ENCODE results near the gene EEF1AKMT1.

The EEF1AKMT1 gene

GRCh38 chr13:20718958-20719566, 54.7 kb downstream of the EEF1AKMT1 start:
- no peak for DNase-seq (ENCODE audit: low read depth in 2 of 2)

- DNase-seq (ENCODE audit: low read depth in 2 of 2) = no peak
Observed at GRCh38 chr13:20717581-20718542, 55.9 kb downstream of the EEF1AKMT1 start.

GRCh38 chr13:20716951-20717350, 56.8 kb downstream of the EEF1AKMT1 start:
- no peak for DNase-seq (ENCODE audit: low read depth in 2 of 2)

- DNase-seq (ENCODE audit: low read depth in 2 of 2) = no peak
Observed at GRCh38 chr13:20715330-20715712, 58.4 kb downstream of the EEF1AKMT1 start.

DNA sequence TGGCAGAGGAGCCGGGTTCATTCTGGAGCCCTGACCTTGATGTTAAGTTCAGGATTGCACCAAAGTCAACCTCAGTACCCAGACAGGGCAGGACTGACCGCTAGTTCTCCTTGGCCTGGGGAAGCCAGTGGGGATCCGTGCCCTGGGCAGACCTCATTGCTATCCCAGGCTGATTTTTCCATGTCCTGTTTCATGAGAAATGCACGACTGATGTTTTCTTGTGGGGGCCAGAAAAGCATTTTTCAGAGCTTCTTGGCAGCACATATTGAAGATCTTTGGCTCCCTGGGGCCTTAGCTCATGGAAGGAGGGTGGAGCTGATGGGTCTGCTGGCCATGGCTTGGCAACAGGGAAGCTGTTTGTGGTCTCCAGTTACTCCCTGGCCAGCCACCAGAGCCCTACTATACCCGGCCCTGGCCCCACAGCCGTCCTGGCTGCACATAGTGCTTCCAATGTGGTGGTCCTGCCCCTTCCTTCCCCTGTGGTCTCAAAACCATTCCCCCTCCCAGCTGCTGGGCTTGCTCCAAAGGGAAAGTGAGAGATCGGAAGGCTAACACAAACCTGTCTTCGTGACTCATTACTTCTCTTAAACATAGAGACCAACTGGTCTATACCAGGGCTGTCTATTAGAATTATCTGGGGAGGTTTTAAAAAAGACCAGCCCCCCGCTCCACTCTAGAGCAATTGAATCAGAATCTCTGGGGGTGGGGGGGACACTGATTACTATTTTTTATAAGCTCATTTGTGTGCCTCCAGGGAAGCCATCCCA, 59.0 kb downstream of the EEF1AKMT1 start:
- DNase-seq (ENCODE audit: low read depth in 2 of 2) = peak; percentile 68 to 72

- DNase-seq (ENCODE audit: low read depth in 2 of 2) = no peak
Observed at GRCh38 chr13:20714161-20714560, 59.6 kb downstream of the EEF1AKMT1 start.

GRCh38 chr13:20713751-20714150, 60.0 kb downstream of the EEF1AKMT1 start:
- DNase-seq (ENCODE audit: low read depth in 2 of 2) = no peak

GRCh38 chr13:20713014-20713376, 60.8 kb downstream of the EEF1AKMT1 start:
- DNase-seq (ENCODE audit: low read depth in 2 of 2) = no peak

DNA sequence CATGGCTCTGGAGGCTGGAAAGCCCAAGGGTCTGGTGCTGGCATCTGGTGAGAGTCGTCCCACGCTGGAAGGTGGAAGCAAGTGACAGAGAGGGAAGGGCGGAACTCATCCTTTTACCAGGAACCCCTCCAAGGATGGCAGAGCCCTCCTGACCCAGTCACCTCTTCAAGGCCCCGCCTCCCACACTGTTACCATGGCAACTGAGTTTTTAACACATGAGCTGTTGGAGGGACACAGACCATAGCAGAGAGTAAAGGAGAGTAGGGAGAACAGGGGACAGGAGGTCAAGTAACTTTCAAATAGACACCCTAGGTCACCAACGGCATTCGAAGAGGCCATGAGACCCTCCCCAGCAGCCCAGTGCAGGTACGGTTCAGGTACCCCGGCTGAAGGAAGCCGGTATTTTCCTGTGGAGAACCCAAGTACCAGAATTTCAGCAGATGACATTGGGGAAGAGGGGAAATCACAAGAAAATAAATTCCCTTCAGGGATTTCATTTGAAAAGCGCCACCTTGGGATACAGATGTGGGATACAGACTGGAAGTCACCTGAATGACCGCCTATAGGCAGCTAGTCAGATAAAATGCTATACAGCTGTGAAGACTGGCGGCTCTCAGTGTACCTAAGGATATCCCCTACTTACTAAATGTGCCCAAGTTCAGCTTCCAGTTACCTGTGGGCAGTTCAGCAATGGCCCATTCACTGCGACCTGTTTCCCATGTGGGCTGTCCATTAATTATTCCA, 62.3 kb downstream of the EEF1AKMT1 start:
- DNase-seq (ENCODE audit: low read depth in 2 of 2) = no peak

DNA sequence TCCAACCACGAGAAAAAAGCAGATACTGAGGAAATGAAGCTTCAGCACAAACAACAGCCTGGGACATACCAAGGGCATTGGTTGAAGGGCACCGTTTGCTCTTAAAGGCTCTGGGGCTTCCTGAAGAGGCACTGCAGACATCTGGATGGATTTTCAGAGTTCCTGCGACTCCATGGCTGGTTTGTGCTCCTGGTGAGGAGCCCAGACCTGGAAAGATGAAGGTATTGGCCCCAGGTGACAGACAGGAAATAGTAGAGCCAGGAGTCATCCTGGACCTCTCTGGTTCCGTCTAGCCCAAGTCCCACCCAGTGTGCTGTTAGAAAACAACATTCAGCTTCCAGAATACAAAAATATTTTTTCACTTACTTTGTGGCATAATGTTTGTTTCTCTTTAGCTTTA, 64.0 kb downstream of the EEF1AKMT1 start:
- no peak for DNase-seq (ENCODE audit: low read depth in 2 of 2)

- DNase-seq (ENCODE audit: low read depth in 2 of 2) = no peak
Observed at GRCh38 chr13:20709369-20709768, 64.4 kb downstream of the EEF1AKMT1 start.

DNA sequence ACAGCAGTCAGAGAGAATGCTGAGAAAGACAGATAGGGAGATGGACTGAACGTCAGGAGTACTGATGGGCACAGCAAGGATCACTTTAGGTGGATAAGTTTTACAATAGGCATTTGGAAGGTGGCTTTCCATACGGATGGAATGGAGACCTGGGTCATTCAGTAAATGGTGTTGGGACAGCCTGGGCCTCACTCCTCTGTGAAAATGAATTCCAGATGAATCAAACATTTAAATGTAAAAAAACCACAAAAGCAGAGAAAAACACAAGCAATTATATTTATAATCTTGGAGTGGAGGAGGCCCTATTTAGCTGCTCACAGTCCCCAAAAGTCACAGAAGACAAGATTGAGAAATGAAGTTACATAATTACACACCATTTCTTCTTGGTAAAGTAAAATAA, 65.5 kb downstream of the EEF1AKMT1 start:
- DNase-seq (ENCODE audit: low read depth in 2 of 2) = no peak

- no peak for DNase-seq (ENCODE audit: low read depth in 2 of 2)
Observed at GRCh38 chr13:20706661-20707060, 67.1 kb downstream of the EEF1AKMT1 start.

DNA sequence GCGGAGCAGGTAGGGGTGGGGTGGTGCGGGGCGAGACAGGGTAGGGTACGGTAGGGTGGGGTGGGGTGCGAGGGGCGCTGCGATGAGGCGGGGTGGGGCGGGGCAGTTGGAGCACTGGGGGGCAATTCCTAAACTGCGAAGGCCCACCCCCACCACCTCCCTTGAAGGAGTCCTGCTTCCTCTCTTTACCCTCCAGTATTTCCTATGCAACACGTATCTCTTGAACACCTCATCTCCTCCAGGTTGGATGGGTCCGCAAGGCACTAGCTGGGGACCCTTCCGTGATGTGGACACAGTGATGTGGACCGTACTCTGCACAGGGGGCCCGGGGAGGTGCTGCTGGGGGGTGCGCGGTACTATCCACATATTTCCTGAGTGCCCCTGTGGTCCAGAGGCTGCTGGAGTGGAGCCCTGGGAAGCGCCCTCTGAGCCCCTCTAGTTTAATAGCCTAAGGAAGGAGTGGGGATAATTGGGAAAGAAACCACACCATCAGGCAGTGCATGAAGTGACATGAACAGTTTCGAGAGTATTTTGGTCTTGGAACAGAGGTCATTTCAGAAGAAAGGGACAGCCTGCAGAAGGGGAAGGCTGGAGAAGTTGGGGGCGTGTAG, 69.2 kb downstream of the EEF1AKMT1 start:
- DNase-seq (ENCODE audit: low read depth in 2 of 2) = no peak

DNA sequence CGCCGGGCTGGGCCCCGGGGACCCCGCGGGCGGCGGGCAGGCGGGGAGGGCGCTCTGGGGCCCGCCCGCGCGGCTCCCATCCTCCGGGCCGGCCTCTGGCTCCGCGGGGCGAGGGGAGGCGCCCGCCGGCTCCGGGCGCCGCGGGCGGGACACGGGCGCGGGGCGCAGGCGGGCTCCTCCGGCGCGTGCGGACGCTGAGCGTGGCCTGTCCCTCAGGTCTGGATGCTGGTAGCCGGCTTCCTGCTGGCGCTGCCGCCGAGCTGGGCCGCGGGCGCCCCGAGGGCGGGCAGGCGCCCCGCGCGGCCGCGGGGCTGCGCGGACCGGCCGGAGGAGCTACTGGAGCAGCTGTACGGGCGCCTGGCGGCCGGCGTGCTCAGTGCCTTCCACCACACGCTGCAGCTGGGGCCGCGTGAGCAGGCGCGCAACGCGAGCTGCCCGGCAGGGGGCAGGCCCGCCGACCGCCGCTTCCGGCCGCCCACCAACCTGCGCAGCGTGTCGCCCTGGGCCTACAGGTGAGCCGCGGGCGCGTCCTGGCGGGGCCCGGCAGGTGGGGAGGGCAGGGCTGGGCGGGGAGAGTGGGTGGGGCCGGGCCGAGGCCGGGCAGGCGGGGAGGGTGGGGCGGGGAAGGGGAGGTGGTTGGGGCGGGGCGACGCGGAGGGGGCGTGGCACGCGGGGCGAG, 69.8 kb downstream of the EEF1AKMT1 start:
- no peak for DNase-seq (ENCODE audit: low read depth in 2 of 2)

DNA sequence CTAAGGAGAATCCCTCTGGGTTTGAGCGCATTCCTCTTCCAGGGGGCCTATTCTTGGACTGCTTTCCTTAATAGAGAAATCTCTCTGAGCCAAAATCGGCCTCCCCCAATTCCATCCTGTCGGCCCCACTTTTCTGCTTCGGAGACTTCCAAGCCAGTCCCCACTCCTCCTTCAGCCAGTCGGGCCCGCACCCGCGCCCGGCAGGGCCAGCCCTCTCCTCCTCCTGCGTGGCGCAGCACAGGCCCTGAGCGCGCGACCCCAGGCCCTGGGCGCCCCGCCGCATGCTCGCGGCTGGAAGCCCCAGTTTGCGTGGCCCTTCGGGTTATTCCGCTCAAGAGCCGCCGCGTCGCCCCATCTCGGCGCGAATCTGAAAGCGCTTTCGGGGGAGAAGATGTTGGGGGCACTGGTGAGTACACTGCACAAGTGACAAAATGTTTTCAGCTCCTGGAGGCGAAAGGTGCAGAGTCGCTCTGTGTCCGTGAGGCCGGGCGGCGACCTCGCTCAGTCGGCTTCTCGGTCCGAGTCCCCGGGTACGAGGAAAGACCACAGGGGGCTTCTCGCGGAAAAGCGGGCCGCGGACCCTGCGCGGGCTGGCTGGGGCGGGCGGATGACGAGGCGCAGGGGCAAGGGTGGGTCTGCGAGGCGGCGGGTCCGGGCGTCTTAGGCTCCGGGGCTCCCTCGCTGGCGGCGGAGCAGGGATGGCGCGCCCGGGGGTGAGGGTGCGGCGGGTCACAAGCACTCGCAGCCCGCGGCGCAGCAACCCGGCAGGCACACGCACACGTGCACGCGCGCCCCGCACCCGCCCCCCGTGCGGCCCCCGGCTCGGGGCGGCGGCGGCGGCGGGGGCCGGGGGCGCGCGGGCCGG, 70.6 kb downstream of the EEF1AKMT1 start, which contains the start of gene IL17D:
IL17D (plus strand) TSS at position 785 of the 865 bp plus-strand sequence. CDS start 303 bp downstream, outside the sequence.
- no peak for DNase-seq (ENCODE audit: low read depth in 2 of 2)

GRCh38 chr13:20702530-20702914, 71.2 kb downstream of the EEF1AKMT1 start:
- no peak for DNase-seq (ENCODE audit: low read depth in 2 of 2)

DNA sequence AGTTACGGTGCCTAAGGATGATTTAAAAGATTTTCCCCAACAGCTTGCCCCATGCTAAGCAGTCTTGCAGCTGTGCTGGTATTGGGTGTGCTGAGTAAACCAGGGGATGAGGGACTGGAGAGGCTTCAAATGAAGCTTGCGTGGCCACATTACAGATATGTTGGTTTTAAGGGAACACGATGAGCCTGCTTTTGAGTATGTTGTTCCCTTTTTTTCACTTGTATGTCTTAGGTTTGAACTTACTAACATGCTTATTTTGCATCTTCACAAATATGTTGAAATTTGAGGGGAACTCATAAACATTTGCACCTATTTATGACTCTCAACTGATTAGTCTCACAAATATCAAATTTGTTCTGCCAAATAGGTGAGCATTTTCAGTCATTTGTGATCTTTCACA, 72.3 kb downstream of the EEF1AKMT1 start:
- DNase-seq (ENCODE audit: low read depth in 2 of 2) = no peak

GRCh38 chr13:20700288-20700687, 73.5 kb downstream of the EEF1AKMT1 start:
- DNase-seq (ENCODE audit: low read depth in 2 of 2) = no peak

GRCh38 chr13:20699715-20700114, 74.0 kb downstream of the EEF1AKMT1 start:
- DNase-seq (ENCODE audit: low read depth in 2 of 2) = no peak
